Suprapubic skin (tissue), 4 donors: ENCODE results near the gene AIG1.

Experiments
- EP300 ChIP-seq: sonication (generic); formaldehyde crosslinking; IDR thresholded peaks from one replicate; pipeline ENCODE4 v1.6.1; 2017; ENCODE audit warnings: antibody characterized with exemption
- POLR2A ChIP-seq, 2 donors: fragments of 450-650 bp; IDR thresholded peaks; one replicate each; pipeline ENCODE4 v1.6.1; 2017; ENCODE audit warnings: antibody characterized with exemption in 2 of 2, mild to moderate bottlenecking in 2 of 2, moderate library complexity in 2 of 2
- POLR2AphosphoS5 ChIP-seq, 3 donors: sonication (generic); formaldehyde crosslinking; IDR thresholded peaks; one replicate each; pipeline ENCODE4 v1.6.1; 2017; ENCODE audit warnings: antibody characterized with exemption in 3 of 3
- TF ChIP-seq, protein P1 (sequence below), 2 donors: fragments of 200-600 bp in 1 of 2; fragments of 450-650 bp in 1 of 2; sonication (generic) in 1 of 2; IDR thresholded peaks; one replicate each; pipeline ENCODE4 v1.5.1; 2016 to 2019; ENCODE audit warnings: antibody characterized with exemption in 2 of 2, mild to moderate bottlenecking in 1 of 2, moderate library complexity in 1 of 2

DNA sequence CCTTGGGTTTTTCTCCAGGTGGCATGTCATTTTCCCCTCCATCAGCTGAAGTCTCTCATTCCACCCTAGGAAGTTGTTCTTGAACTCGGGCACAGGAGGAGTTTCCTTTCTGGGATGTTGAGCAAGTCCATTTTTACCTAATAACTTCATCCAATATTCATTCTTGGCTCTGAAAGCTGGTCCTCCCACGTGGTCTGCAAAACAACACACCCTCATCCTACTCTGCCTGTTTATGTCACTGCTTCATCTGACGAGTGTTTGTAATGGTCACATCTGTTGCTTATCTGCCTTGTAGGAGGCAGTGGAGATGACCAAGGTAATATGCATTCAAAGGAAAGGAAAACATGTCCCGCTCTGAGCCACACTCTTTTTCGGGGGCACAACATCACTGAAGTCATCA lies 41.7 kb upstream of the AIG1 start:
- TF ChIP-seq, protein P1, sequence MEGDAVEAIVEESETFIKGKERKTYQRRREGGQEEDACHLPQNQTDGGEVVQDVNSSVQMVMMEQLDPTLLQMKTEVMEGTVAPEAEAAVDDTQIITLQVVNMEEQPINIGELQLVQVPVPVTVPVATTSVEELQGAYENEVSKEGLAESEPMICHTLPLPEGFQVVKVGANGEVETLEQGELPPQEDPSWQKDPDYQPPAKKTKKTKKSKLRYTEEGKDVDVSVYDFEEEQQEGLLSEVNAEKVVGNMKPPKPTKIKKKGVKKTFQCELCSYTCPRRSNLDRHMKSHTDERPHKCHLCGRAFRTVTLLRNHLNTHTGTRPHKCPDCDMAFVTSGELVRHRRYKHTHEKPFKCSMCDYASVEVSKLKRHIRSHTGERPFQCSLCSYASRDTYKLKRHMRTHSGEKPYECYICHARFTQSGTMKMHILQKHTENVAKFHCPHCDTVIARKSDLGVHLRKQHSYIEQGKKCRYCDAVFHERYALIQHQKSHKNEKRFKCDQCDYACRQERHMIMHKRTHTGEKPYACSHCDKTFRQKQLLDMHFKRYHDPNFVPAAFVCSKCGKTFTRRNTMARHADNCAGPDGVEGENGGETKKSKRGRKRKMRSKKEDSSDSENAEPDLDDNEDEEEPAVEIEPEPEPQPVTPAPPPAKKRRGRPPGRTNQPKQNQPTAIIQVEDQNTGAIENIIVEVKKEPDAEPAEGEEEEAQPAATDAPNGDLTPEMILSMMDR (IDR thresholded peaks at IDR 0.05), result no peak
- TF ChIP-seq POLR2AphosphoS5 (IDR thresholded peaks at IDR 0.05), result no peak
- TF ChIP-seq EP300, result no peak
- no peak for TF ChIP-seq POLR2A (IDR thresholded peaks at IDR 0.05)
